Smooth muscle cell (in vitro differentiated cells): ENCODE data around the gene OR2B2. TPM values are rescaled to one million over a fixed set of nuclear protein-coding genes. Genes with fewer than 3 reads are reported as not detected.

ENCODE experiments used
- DNase-seq: peaks from one replicate; lab custom pipeline; 2025; ENCODE audit not compliant: unreplicated experiment; lab: John Stamatoyannopoulos, UW
- H2AFZ ChIP-seq: fragments of 200-600 bp; sonication (generic); 2 replicates; pipeline ENCODE4 v1.6.0; 2016; ENCODE audit warnings: antibody characterized with exemption, low read depth, mild to moderate bottlenecking
- H3F3A ChIP-seq: fragments of 200-600 bp; sonication (generic); 2 replicates; pipeline ENCODE4 v1.6.0; 2017; ENCODE audit warnings: antibody characterized with exemption, low read depth
- H3K27ac ChIP-seq: fragments of 200-600 bp; sonication (generic); 2 replicates; pipeline ENCODE4 v1.5.1; 2016; ENCODE audit warnings: low read depth, mild to moderate bottlenecking
- H3K27me3 ChIP-seq: fragments of 200-600 bp; sonication (generic); 2 replicates; pipeline ENCODE4 v1.6.1; 2016; ENCODE audit warnings: low read depth, mild to moderate bottlenecking
- H3K36me3 ChIP-seq: fragments of 200-600 bp; sonication (generic); 2 replicates; pipeline ENCODE4 v1.5.1; 2016; ENCODE audit warnings: low read depth
- H3K4me1 ChIP-seq: fragments of 200-600 bp; sonication (generic); 2 replicates; pipeline ENCODE4 v1.5.1; 2016; ENCODE audit warnings: low read depth
- H3K4me2 ChIP-seq: fragments of 200-600 bp; sonication (generic); 2 replicates; pipeline ENCODE4 v1.6.0; 2016; ENCODE audit warnings: mild to moderate bottlenecking
- H3K4me3 ChIP-seq: fragments of 200-600 bp; sonication (generic); 2 replicates; pipeline ENCODE4 v1.5.1; 2016; ENCODE audit warnings: mild to moderate bottlenecking
- H3K79me2 ChIP-seq: fragments of 200-600 bp; sonication (generic); 2 replicates; pipeline ENCODE4 v1.6.0; 2016; ENCODE audit warnings: low read depth, mild to moderate bottlenecking
- H3K9ac ChIP-seq: fragments of 200-600 bp; sonication (generic); 2 replicates; pipeline ENCODE4 v1.6.0; 2016; ENCODE audit warnings: low read depth
- H3K9me3 ChIP-seq: fragments of 200-600 bp; sonication (generic); replicated peaks from 2 replicates; pipeline ENCODE4 v1.5.1; 2016; ENCODE audit warnings: low read depth
- H4K20me1 ChIP-seq: fragments of 200-600 bp; sonication (generic); 2 replicates; pipeline ENCODE4 v1.6.0; 2016; ENCODE audit warnings: low read depth
- CTCF ChIP-seq: fragments of 200-600 bp; sonication (generic); IDR thresholded peaks from 2 replicates; pipeline ENCODE4 v1.5.1; 2017; ENCODE audit warnings: borderline replicate concordance, mild to moderate bottlenecking, antibody characterized with exemption; ENCODE audit not compliant: insufficient read depth, poor library complexity, severe bottlenecking
- WGBS: methylation state at CpG from one replicate; pipeline ENCODE4 v1.1.7; 2016; ENCODE audit warnings: low lambda C conversion rate; 5-methylcytosine and 5-hydroxymethylcytosine counted together
- polyA plus RNA-seq: library from polyadenylated mRNA; unstranded; fragments of >200 nt; fragmentation: Nextera tagmentation; extraction: Ambion mirVana; gene quantifications from 2 replicates; pipeline ENCODE4 v1.2.1, GENCODE V29; 2016
- total RNA-seq: library from RNA; depleted of rRNA; stranded (reverse); fragments of >200 nt; gene quantifications from 2 replicates; pipeline ENCODE4 v1.2.3, GENCODE V29; 2014

The OR2B2 gene
- total and polyA plus RNA-seq, 2 experiments from 2014 or later: not detected

GRCh38 chr6:27897580-27898206, 14.5 kb downstream of the OR2B2 start:
- Histone ChIP-seq H3K36me3 (no peaks in the 10 kb centered on the region), H3K27me3 (no peaks in the 10 kb centered on the region), H2AFZ (no peak overlapping the region), H3K4me1 (no peaks in the 10 kb centered on the region), H3K9ac (no peak overlapping the region), H3F3A (peaks cover 11% of the 10 kb centered on the region), H3K4me3 (no peak overlapping the region), H3K9me3 (no peaks in the 10 kb centered on the region), H3K79me2 (no peaks in the 10 kb centered on the region), H3K27ac (peak overlapping the region; percentile 33), H4K20me1 (no peaks in the 10 kb centered on the region), H3K4me2 (no peak overlapping the region)
- WGBS: 63% methylated on average over 3 of the region's 3 CpGs
- DNase-seq: no peak
- TF ChIP-seq CTCF: no peak

- Histone ChIP-seq H2AFZ (no peak overlapping the region), H4K20me1 (no peaks in the 10 kb centered on the region), H3K27ac (no peak overlapping the region), H3K9ac (no peak overlapping the region), H3F3A (peaks cover 13% of the 10 kb centered on the region), H3K4me3 (no peak overlapping the region), H3K4me1 (no peaks in the 10 kb centered on the region), H3K79me2 (no peaks in the 10 kb centered on the region), H3K9me3 (no peaks in the 10 kb centered on the region), H3K4me2 (no peak overlapping the region), H3K36me3 (no peaks in the 10 kb centered on the region), H3K27me3 (no peaks in the 10 kb centered on the region)
- WGBS: 89% methylated on average over 4 of the region's 4 CpGs
- TF ChIP-seq CTCF: no peak
- no peak for DNase-seq
These were observed 15.8 kb downstream of the OR2B2 start for GRCh38 chr6:27896398-27896796.

- peak overlapping the region; percentile 96 for H3K4me2 ChIP-seq
- H3K27ac ChIP-seq: peak overlapping the region; percentile 86
- H3K4me1 ChIP-seq: no peaks in the 10 kb centered on the region
- H3K36me3 ChIP-seq: no peaks in the 10 kb centered on the region
- peak overlapping the region; percentile 85 for H3K9ac ChIP-seq
- peak overlapping the region; percentile 96 for H3K4me3 ChIP-seq
- TF ChIP-seq CTCF: peak; percentile 86
- no peaks in the 10 kb centered on the region for H3K9me3 ChIP-seq
- H3K27me3 ChIP-seq: no peaks in the 10 kb centered on the region
- no peaks in the 10 kb centered on the region for H4K20me1 ChIP-seq
- peak overlapping the region; percentile 100 for H2AFZ ChIP-seq
- H3F3A ChIP-seq: peaks cover 16% of the 10 kb centered on the region
- under 1% methylated on average over 28 of the region's 28 CpGs for WGBS
- no peak for DNase-seq
- no peaks in the 10 kb centered on the region for H3K79me2 ChIP-seq
These were observed 17.1 kb downstream of the OR2B2 start for GRCh38 chr6:27894839-27895762.
